Ramos (cell line): ENCODE measurements around the gene MEX3B.
"Not testable (repeated sequence)": the region's sequence is repeated elsewhere in the genome, so short reads cannot be mapped to it uniquely, and the experiment has no call there.

Experiments
- in situ Hi-C: fragments of 300-500 bp; cut with MboI; formaldehyde crosslinking; loops from one replicate; pipeline ENCODE4 v1.14.3; 2022; ENCODE audit warnings: low sequenced_read_pairs; ENCODE audit not compliant: unreplicated experiment

Gene MEX3B

DNA sequence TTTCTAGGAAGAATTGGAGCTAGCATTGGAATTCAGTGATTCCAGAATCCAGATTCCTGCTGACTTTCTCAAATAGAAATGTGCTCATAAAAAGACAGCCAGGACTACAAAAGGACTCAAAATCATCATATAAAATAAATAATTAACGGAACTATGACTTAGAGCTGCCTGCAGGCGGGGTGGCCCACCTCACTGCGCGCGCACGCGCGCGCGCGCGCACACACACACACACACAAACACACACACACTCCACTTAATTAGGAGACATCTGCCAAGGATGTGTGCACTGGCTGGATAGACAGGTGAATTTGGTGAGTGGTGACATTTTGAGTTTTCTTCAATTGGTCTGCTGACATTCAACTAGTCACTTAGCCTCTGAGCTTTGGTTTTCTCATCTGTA is 6.9 kb upstream of the MEX3B start:
- in situ Hi-C loops = no loop called here

- in situ Hi-C loops = no loop called here
Measured at GRCh38 chr15:82051664-82052063, 5.8 kb upstream of the MEX3B start.

- in situ Hi-C loops = no loop called here
Measured at GRCh38 chr15:82048811-82049210, 3.0 kb upstream of the MEX3B start.

DNA sequence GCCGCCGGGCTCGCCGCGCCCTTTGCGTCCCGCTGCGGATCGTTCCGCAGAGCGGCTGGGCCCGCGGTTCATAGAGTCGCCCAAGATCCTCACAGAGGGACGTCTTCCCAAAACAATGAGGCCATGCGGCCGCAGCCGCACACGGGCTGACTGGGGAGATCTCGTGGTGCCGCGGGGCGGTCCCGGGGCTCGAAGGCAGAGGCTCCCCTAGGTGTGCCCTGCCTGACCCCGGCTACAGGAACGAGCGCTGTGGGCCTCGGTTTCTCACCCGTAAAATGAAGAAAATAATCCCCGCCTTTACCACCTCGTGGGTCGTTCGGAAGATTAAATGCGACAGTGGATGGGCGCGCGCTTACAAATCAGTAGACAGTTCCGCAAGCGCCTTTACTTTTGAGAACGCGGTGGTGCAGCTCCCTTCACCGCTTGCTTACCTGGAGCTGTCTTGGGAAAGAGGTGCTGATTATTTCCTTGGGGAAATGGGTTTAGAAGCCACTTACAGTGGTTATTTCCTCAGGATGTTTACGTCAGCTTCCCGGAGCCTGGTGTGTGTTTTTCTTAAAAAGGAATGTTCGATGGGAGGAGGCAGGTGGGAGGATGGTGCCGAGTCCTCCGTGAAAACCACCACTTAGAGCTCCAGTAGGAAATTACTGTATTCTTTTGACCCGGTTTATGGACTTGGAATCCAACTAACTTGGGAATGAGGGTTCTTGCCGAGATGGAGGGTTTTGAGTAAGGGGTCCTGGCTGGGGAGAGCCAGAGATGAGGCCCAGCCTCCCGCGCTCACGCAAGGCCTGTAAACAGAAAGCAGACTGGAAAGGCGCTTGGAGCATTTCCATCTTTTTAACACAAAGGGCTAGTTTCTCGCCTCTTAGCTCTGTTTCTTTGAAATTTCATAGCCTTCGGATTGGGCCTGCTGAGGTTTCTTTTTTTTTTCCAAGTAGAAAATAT is 1.9 kb upstream of the MEX3B start:
- in situ Hi-C loops = no loop called here

DNA sequence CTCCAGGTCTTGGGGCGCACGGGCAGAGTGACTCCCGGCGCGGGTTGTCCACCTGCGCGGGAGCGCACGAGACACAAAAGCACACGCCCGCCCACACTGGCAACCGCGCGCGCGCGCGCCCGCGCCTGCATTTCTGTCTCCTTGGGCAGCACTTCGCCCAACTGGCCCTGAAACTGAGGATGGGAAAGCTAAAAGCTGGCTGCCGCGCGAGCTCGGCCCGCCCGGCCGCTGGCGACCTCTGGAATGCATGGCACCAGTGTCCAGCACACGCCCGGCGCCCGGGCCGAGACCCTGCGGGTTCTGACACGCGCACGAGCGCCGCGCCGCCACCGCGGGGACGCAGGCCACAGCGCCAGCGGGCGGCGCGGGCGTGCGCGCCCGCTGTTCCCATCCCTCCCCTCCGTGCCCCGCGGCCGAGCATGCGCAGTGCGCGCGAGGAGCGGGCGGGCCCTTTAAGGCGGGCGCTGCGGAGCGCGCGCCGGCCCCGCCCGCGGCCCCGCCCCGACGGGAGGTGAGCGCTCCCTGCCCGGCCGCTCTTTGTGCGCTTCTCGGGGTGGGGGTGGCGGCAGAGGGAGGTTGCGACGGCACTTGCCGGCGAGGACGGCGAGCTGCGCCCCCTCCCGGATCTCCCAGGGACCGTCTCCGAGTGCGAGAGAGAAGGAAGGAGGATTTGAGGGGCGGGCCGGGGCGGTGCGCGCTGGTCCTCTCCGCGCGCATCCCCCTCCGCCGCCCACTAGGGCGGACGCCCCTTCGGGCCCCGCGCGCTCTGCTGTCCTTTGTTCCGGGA is 1.0 kb upstream of the MEX3B start:
- in situ Hi-C loops = no loop called here

DNA sequence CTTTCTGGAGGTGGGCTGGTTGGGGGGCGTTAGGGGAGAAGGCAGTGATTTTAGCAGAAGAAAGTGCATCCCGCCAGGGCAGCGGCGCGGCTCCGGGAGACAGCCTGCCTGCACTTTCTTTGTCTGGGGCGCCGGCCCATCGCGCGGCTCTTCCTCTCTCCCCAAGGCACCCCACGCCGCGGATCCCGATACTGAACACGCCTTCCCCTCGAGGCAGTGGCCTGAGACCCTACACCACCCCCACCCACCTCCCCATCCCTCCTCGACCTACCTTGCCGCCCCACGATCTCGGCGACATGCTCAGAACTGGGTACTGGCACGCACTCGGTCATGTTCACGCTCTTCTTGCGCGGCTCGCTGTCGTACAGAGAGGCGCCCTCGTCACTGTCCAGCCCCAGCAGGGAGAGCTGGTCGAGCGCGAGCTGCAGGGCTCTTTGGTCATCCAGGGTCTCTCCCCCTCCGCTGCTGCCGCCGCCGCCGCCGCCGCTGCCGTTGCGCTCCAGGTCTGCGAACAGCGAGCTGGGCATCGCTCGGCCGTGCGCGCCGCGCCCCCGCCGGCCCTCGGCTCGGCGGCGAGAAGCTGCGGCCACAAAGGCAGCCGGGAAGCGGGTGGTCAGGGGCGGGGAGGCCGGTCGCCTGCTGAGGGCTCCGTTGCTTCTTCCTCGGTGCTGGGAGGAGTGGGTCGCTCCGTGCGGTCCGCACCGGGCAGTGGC is 483 bp downstream of the MEX3B start:
- in situ Hi-C loops = no loop called here

DNA sequence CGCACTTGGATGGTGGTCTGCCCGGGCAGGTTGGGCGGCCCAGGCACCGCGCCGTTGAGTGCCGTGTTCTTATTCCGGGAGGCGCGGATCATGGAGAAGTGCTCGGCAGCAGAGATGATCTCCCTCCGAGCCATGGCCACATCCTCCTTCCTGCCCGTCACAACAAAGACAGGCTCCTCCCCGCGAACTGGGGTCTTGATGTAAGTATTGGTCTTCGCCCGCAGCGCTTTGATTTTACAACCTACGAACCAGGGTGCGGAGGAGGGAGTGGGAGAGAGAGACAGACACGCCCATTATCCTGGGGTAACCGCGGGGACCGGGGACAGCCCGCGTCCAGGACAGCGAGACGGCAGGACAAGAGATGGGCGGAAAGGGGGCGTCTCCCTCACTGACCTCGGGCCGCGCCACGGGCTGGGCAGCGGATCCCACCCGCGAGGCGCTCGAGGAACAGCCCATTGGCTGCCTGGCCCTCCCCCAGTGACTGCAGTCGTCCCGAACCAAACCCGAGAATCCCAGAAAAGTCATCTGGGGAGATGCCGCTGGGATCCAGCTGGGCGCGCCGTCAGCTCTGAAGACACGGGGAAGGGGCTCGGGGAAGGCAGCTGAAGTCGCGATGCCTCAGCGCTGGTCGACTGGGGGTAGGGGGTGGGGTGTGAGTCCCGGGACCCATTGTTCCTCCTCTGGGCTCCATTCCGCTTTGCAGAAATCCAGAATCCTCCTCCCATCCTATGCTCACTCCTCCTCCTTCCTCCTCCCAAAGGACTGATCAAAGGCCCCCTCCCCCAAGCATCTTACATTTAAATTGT is 1.2 kb downstream of the MEX3B start:
- in situ Hi-C loops = no loop called here

GRCh38 chr15:82043796-82044372 is 1.9 kb downstream of the MEX3B start:
- in situ Hi-C loops = no loop called here

DNA sequence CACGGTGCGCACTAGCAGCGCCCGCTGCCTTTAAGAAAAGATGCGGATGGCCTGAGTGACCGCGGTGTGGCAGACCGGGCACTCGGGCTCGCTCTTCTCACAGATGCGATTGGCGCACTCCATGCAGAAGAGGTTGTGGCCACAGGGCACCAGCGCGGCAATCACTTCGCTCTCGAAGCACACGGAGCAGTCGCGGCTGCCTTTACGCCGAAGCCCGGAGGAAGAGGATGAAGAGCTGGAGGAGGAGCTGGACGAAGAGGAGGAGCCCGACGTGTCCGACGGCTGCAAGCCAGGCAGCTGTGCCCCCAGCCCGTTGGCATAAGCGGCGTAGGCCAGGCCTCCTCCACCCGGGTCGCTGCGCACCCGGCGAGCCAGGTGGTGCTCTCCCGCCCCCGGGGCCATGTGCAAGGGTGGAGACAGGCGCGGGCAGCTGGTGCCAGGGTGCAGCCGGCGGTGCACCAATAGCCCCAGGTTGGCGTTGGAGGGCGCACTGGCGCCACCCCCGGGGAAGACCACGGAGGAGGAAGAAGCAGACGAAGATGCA is 2.6 kb downstream of the MEX3B start:
- in situ Hi-C loops = no loop called here

DNA sequence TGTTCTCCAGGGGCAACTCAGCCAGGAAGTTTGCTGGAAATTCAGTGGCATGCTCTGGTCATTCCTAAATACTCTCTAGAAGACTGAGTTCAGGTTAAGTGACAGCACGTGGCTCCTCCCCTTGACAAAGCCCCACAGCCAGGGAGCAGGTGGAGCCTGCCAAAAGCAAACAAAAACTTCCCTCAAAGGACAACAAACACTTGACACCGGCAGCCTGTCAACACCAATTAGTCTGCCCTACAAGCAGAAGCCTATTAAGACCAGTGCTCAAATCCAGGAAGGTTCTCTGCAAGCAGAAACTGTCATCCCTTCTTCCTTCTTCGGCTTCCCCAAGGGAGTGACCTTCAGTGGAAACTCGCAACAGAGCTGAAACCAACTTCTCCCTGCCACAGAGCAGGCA is 5.0 kb downstream of the MEX3B start:
- in situ Hi-C loops = no loop called here

DNA sequence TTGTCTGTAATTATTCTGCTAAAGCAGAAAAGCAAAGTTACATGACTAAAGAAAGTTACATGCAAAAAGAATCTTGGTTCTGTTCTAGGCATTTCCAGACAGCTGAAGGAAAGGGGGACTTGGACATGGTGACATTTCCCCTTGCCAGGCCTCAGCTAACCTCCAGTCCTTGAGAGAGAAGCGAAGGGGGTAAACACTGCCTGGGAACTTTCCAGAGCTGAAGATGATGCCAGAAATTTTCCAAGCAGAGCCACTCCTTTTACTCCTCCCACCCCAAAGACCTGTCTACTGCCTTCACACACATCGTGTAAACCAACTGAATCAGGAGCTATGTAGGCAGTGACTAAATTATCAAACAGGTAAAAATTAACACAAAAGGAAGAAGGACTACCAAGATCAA is 5.4 kb downstream of the MEX3B start:
- in situ Hi-C loops = no loop called here

DNA sequence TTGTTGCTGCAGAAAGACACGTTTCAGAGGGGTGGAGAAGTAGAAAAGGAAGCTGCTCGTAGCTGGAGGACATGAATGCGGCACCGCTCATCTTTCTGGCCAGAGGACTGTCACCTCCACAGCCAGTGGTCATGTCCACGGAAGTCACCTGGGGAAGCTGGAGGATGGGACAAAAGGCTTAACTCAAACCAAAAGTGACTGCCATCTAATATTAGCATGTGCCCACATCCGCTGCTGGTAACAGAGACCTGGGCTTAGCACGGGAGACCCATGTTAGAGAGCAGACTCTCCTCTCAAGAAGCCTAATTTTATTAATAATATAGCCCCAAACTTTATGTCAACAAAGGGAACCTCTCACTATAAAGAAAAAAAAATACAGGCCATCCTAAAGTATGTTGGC is 5.9 kb downstream of the MEX3B start:
- in situ Hi-C loops = no loop called here

- in situ Hi-C loops = no loop called here
Measured at GRCh38 chr15:82036461-82036860, 9.4 kb downstream of the MEX3B start.

GRCh38 chr15:82031871-82032270 is 13.9 kb downstream of the MEX3B start:
- in situ Hi-C loops = no loop called here

DNA sequence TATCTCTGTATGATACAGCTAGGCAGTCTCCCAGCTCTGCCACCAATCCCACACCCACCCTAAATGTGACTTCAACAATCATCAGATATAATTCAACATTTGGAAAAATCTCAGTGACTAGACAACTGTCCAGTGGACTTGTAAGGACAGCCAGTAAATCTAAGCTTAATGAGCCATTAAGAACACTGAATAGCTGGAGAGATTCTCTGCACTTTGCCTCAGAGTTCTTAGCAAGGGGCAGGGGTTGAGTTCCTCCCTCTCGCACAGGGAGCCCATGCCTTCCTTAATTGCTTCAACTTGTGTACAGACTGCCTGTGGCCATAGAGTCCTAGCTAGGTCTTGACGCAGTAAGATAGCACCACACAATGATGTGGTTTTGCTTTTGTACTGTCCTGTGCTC is 15.6 kb downstream of the MEX3B start:
- in situ Hi-C loops = no loop called here

DNA sequence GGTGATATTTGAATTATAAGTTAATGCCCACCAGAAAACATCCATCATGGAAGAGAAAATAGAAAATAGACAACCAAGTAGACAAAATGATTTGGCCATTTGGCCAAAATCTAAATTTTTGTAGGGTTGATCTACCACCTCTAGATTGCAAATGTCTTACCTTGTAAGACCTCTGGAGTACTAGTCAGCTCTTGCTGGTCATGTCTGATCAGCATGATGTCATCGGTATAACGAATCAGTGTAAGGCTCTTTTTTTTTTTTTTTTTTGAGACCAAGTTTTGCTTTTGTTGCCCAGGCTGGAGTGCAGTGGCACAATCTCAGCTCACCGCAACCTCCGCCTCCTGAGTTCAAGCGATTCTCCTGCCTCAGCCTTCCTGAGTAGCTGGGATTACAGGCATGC is 17.7 kb downstream of the MEX3B start:
- in situ Hi-C loops = not testable (repeated sequence)

- in situ Hi-C loops = no loop called here
Measured at GRCh38 chr15:82021992-82022391, 23.8 kb downstream of the MEX3B start.

DNA sequence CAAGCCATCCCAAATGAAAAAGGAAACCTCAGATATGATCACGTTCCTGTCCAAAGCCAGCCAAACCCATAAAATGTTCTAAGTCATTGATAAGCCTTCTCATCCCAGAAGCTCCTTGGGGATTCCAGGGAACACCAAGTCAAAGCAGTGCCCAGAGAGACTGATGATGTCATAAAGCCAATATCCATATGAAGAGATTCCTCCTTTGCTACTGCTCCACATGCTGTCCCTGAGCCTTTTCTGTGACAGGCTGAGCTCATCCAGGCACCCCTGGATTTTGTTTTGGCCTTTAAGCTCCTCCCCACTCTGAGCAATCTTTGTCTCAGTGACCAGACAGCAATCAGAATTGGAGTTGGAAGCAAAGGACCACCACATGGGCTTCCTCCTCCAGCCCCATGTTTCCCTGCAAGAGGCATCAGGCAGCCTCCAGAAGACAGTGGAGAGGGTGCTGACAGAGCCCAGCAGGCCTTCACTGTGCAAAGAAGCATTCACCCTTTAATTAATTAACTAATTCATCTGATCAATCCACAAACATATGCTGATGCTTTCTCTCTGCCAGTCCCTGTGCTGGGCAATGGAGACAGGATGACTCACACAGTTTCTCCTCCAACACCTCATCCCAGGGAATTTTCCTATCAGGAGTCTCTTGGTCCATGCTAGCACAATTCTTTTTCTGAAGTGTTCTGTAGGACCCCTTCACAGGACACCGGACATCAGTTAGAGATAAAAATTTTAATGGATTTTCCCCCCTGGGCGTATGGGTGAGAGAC is 25.0 kb downstream of the MEX3B start:
- in situ Hi-C loops = no loop called here

DNA sequence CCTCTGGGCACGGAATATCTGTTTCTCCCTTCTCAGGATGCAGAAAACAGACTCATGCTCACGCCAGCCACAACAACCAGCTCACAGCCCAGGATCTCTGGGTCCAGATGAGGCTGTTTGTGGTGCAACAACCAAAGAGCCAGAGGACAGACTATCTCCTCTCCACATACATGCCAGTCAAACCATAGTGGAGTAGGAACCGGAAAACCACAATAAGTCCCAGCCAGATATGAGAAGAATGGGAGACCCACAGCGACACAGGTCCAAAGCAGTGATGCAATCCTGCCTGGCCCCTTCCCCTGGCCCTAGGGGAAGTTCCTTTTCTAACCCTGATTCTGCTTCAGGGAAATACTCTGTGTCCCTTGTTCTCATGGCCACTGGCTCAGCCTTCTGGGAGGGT is 27.6 kb downstream of the MEX3B start:
- in situ Hi-C loops = no loop called here
